Fibroblast of lung (primary cell): Measurements from ENCODE around the gene PCSK4.

Experiments used
- CTCF ChIP-seq, 2 donors: IDR thresholded peaks in 1 of 2; conservative IDR thresholded peaks in 1 of 2; 1 replicate in 1 of 2; 2 replicates in 1 of 2; pipeline ENCODE4 v1.5.1; 2011 to 2012; ENCODE audit warnings: low read length in 2 of 2, control low read depth in 1 of 2, inconsistent platforms in 1 of 2, low read depth in 1 of 2, mild to moderate bottlenecking in 1 of 2
- EZH2 ChIP-seq: IDR thresholded peaks from 2 replicates; pipeline ENCODE4 v1.5.1; 2012; ENCODE audit warnings: low read length, control low read depth, mild to moderate bottlenecking; ENCODE audit errors: missing control alignments

- TF ChIP-seq CTCF (conservative IDR thresholded peaks at IDR 0.05 in 1 of 2, IDR thresholded peaks at IDR 0.05 in 1 of 2; ENCODE audit: low read depth in 1 of 2, low read length in 2 of 2) (no peak), EZH2 (no peak)
Measured at GRCh38 chr19:1466018-1466460, 24.1 kb downstream of the PCSK4 start.
